Right lobe of liver (tissue), 4 donors: ENCODE measurements around the gene PRSS33.

Source experiments
- CTCF ChIP-seq, 4 donors: fragments of 200-600 bp in 3 of 4; fragments of 450-650 bp in 1 of 4; IDR thresholded peaks; one replicate each; pipeline versions ENCODE4 v1.5.1 to v1.8.0; 2016 to 2022; ENCODE audit warnings: antibody characterized with exemption in 4 of 4, mild to moderate bottlenecking in 2 of 4
- POLR2A ChIP-seq: fragments of 450-650 bp; IDR thresholded peaks from one replicate; pipeline ENCODE4 v1.6.1; 2017; ENCODE audit warnings: antibody characterized with exemption, mild to moderate bottlenecking
- donor health status: DM: no; HTN: no; CAD: no.
- donor health status: DM: no; HTN: no; CAD: no.
- donor health status: DM: no; HTN: yes; CAD: no.

- TF ChIP-seq CTCF (IDR thresholded peaks at IDR 0.05): no peak
- TF ChIP-seq POLR2A: no peak
Measured at GRCh38 chr16:2769100-2769529, 18.2 kb downstream of the PRSS33 start.
